GM12873 (cell line): Measurements from ENCODE around the gene PLA2G2F.
A peak's percentile ranks its signal among the peaks of the same experiment; 100 is the strongest.

Source experiments
- TF ChIP-seq, protein P1 (sequence below): IDR thresholded peaks from 2 replicates; pipeline ENCODE4 v1.5.1; 2012; ENCODE audit warnings: low read depth, mild to moderate bottlenecking, moderate library complexity, low read length, control low read depth; ENCODE audit not compliant: insufficient read depth; ENCODE audit errors: missing control alignments

The PLA2G2F gene

GRCh38 chr1:20147846-20148570, 8.9 kb downstream of the PLA2G2F start:
- TF ChIP-seq, protein P1, sequence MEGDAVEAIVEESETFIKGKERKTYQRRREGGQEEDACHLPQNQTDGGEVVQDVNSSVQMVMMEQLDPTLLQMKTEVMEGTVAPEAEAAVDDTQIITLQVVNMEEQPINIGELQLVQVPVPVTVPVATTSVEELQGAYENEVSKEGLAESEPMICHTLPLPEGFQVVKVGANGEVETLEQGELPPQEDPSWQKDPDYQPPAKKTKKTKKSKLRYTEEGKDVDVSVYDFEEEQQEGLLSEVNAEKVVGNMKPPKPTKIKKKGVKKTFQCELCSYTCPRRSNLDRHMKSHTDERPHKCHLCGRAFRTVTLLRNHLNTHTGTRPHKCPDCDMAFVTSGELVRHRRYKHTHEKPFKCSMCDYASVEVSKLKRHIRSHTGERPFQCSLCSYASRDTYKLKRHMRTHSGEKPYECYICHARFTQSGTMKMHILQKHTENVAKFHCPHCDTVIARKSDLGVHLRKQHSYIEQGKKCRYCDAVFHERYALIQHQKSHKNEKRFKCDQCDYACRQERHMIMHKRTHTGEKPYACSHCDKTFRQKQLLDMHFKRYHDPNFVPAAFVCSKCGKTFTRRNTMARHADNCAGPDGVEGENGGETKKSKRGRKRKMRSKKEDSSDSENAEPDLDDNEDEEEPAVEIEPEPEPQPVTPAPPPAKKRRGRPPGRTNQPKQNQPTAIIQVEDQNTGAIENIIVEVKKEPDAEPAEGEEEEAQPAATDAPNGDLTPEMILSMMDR, result no peak

DNA sequence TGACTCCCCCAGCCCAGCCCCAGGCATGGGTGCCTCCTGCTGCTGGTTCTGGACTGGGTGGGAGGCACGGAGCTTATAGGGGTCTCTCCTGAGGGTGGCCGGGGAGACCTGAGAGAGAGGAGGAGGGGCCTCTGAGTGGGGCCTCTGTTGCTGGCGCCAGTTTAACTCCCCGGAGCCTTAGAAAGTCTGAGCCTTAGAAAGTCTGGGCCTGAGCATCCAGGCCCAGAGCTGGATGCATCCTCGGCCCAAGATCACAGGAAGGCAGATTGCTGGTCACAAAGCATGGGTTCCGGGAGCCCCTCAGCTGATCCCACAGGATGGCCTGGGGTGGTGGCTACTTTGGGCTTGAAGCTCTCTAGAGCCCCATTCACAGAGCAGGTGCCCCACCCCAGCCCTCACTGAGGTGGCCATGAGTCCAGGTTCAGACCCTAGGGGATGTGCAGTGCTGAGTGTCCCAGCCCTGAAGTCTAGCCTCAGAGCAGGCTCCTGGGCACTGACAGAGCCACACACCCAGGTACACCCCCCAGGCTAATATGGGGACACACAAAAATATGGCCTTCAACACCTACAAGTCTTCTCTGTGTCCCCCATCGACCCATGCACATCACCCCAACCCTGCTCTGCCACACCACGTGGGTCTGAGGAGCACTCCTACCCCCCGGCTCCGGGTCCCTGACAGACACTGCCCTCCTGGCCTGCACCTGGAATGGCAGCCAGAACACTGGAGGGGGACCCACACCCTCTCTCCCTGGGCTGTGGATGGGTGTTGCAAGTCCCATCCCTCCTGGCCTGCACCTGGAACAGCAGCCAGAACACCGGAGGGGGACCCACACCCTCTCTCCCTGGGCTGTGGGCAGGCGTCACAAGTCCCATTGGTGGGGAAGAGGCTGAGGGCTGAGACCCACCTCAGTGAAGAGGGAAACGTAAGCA, 9.7 kb downstream of the PLA2G2F start:
- TF ChIP-seq, protein P1, result no peak

GRCh38 chr1:20149601-20150325, 10.6 kb downstream of the PLA2G2F start:
- TF ChIP-seq, protein P1, result no peak

- TF ChIP-seq, protein P1, result no peak
Observed at GRCh38 chr1:20150326-20150705, 11.2 kb downstream of the PLA2G2F start.

DNA sequence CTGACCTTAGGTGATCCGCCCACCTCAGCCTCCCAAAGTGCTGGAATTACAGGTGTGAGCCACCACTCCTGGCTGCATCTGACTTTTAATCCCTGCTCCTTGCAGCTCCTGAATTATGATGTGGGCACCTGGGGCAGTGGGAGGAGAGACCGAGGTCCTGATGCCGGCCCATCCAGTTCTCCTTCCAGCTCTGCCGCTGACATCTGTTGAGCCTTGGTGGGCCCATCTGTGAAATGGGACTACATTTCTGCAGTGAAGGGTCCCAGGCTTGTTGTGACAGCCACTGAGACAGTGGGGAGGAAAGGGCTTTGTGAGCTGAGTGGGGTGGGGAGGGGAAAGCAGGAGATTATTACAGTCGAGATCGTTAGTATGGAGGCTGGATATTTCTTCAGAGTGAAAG, 11.8 kb downstream of the PLA2G2F start:
- TF ChIP-seq, protein P1, result no peak

DNA sequence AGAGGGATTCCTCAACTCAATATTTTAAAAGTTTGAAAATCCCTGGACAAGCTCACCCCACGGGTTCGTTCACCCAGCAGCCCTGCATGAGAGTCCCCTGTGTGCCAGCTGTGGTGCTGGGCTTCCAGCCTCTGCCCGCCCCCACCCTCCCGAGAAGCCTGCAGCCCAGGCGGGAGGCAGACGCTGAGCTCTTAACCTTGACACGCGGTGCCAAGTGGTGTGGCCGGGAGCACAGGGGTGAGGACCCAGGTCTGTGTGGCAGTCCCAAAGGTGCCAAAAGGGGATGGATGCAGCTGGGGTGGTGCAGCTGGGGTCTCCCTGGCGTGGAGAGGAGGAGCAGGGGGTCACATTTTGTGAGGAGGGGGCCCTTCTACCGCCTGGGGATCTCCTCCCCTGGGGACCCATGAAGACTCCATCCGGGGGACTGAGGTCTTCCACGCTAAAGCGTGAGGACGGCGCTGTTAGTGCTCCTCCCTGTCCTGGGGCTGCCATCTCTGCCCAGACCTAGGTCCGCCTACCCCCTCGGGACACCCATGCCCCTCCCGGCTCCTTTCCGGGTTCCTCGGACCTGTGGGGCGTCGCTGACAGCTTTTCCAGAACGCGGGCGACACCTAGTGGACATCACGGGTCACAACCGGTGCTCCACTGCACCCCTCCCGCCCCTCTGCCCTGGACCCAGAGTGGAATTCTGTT, 12.9 kb downstream of the PLA2G2F start:
- TF ChIP-seq, protein P1, result peak; percentile 92
